HG03175 (cell line): Measurements from ENCODE around the gene DNAH2.

ENCODE experiments used
- ATAC-seq: cut with Tn5 transposase; IDR thresholded peaks from one replicate; pipeline ENCODE4 v1.9.1; 2021; ENCODE audit warnings: mild to moderate bottlenecking, moderate library complexity; ENCODE audit not compliant: unreplicated experiment

Gene DNAH2

DNA sequence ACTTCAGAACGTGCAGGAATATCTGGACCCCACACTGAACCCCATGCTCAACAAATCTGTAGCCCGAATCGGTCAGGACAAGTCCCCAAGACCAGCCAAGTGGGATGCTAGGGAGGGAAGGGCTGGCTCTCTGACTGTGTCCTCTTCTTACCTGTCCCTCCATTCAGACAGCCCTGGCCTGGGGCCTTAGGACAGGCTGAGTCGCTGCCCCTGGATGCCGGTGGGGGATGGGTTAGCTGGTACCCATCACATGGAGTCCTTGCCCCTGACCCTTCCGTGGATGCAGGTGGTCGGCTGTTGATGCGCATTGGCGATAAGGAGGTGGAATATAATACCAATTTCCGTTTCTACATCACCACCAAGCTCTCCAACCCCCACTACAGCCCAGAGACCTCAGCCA is 100.5 kb downstream of the DNAH2 start:
- ATAC-seq, result no peak

DNA sequence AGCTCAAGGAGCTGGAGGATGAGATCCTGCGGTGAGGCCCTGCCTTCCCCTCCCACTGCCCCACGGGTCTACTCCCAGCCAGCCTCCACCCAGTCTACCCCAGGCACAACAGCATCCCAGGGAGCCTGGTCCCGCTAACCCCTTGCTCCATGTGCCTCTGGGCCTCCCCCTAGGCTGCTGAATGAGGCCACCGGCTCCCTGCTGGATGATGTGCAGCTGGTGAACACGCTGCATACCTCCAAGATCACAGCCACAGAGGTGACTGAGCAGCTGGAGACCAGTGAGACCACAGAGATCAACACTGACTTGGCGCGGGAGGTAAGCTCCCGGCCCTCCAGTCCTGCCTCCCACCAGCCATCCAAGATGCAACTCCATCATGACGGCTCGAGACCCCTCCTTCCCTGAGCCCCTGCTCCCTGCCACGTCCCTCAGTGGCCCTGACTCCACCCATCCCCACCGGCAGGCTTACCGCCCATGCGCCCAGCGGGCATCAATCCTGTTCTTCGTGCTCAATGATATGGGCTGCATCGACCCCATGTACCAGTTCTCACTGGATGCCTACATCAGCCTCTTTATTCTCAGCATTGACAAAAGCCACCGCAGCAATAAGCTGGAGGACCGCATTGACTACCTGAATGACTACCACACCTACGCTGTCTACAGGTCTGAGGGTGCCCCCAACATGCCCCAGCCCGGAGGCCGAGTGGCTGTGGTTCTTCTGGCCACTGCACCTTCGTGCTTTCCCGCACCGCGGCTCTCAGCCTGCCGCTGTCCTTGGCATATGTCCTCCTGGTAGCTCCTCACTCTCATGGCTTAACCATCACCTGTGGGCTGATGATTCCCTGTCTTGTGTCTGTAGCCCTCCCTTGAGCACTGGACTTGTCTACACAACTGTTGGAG is 101.5 kb downstream of the DNAH2 start:
- ATAC-seq, result no peak

DNA sequence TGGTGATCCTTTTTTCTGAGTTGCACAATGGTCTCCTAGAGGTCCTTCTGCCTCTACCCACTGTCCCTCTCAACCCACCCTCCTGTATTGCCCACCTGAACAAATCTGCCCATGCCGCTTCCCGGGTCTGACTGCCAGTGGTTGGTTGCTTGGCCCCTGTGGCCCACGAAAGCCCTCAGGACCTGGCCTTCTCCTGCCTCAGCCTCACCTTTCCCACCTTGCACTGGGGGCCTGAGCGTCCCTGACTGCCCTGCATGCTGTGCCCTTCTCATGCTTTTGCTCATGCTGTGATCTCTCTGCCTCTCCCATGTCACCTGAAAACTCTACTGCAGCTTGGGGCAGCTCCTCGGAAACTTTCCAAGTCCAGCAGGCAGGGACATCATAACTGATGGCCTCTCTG is 102.7 kb downstream of the DNAH2 start:
- no peak for ATAC-seq

DNA sequence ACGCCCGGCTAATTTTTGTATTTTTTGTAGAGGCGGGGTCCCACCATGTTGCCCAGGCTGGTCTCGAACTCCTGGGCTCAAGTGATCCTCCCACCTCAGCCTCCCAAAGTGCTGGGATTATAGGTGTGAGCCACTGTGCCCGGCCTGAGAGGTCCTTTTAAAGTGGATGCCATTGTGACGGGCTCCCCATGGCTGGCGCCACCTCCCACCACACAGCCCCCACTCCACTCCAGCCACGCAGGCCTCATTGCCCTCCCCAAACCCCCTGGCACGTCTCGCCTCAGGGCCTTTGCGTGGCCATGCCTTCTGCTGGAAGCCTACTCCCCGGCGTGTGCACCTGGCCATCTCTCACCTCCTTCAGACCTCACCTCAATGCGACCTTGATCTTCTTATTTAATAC is 104.6 kb downstream of the DNAH2 start:
- no peak for ATAC-seq

DNA sequence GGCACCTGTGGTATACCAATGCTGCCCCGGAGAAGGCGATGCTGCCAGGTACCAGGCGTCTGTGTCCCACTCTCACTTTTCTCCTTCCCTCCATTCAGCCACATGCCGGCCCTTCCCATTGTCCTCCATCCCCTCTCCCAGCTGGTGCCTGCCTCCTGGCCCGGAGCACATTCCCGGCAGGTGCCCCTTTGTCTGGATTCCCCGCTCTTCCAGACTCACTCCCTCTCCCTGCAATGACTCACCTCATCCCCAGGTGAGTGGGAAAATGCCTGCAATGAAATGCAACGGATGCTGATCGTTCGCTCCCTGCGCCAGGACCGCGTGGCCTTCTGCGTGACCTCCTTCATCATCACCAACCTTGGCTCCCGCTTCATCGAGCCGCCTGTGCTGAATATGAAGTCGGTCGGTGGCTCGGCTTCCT is 106.0 kb downstream of the DNAH2 start:
- no peak for ATAC-seq

DNA sequence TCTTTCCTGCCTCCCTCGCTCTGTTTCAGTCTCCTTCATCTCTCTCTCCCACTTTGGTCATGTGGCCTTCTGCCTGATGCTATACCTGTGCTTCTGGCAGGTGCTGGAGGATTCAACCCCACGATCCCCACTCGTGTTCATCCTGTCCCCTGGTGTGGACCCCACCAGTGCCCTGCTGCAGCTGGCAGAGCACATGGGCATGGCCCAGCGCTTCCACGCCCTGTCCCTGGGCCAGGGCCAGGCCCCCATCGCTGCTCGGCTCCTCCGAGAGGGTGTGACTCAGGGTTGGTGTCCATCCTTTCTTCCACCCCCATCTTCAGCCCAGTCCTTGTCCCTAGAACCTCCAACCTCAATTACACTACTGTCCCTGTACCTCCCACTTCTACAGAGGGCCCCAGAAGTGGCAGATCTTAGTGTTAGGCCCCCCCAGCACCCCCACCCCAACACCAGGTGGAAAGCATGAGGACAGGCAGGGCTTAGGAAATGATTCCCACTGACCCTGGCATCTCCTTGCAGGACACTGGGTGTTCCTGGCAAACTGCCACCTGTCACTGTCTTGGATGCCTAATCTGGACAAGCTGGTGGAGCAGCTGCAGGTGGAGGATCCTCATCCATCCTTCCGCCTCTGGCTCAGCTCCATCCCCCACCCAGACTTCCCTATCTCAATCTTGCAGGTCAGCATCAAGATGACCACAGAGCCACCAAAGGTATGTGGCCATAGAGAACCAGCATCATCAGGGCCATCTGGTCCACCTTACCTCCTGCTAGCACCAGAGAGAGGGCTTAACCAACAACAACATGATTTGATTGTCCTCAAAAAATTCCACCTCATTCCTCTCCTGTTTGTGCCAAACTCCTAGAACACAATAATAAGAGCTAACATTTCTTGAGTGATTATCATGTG is 106.7 kb downstream of the DNAH2 start:
- no peak for ATAC-seq

DNA sequence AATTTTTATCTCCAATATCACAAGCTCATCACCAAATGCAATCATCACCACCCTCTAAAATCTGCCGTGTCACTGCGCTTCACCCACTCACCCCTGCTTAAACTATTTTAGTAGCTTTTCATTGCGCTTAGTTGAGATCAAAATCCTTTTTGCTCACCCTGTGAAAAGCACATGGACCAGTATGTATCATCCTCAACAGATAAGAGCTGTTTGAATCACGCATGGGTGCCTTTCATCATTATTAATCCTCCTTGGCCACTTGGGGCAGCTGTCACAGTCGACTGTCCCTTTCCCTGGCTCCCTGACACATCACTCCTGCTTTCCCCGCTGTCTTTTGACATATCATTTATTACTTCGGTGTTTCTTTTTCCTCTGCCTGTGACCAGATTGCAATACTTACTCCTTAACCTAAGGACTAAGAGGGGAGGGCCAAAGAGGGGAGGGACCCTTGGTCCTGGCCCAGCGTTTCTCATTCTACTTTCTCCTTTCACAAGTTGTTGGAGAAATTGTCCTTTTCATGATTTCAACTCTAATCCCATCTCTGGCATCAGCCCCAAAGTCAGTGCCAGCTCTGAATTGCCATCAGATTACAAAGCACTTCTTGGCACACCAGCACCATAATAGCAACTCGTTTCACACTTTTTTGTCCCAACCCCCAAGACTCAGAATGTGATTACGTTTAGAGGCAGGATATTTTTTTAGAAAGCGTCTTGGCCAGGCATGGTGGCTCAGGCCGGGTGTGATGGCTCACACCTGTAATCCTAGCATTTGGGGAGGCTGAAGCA is 107.9 kb downstream of the DNAH2 start:
- ATAC-seq, result no peak

DNA sequence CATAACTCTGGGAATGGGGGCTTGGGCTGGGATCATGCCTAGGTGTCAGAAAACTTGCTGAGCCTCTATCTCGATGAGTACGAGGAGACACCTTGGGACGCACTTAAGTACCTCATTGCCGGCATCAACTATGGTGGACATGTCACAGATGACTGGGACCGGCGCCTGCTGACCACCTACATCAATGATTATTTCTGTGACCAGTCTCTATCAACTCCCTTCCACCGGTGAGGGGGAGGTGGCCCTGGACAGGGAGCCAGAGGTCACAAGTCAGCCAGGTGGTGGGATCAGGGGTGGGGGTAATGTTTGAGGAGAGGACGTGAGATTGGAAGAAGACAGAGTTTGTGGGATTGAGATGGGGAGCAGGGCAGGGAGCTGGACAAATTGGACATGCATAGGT is 113.1 kb downstream of the DNAH2 start:
- no peak for ATAC-seq

DNA sequence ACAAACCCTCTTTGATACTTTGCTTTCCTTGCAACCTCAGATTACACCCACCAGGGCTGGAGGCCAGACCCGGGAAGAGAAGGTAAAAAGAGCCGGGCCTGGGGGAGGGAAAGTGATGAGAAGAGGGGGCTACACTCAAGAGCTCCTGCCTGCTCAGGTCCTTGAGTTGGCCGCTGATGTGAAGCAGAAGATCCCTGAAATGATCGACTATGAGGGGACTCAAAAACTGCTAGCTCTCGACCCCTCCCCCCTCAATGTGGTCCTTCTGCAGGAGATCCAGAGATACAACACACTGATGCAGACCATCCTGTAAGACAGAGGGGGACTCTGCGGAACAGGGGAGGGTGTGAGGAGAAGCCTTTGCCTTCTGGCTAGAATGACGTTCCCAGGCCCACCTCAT is 113.7 kb downstream of the DNAH2 start:
- no peak for ATAC-seq

DNA sequence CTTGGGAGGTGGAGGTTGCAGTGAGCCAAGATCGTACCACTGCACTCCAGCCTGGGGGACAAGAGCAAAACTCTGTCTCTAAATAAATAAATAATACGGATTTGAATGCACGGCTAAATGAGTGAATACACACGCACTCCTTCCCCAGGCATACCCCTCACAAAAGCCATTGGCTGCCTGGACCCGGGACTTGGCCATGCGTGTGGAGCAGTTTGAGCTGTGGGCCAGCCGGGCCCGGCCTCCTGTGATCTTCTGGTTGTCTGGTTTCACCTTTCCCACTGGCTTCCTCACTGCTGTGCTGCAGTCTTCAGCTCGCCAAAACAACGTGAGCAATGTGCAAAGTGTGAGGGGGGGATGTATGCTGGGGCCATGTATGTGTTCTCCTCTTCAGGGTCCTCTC is 114.9 kb downstream of the DNAH2 start:
- ATAC-seq, result no peak

DNA sequence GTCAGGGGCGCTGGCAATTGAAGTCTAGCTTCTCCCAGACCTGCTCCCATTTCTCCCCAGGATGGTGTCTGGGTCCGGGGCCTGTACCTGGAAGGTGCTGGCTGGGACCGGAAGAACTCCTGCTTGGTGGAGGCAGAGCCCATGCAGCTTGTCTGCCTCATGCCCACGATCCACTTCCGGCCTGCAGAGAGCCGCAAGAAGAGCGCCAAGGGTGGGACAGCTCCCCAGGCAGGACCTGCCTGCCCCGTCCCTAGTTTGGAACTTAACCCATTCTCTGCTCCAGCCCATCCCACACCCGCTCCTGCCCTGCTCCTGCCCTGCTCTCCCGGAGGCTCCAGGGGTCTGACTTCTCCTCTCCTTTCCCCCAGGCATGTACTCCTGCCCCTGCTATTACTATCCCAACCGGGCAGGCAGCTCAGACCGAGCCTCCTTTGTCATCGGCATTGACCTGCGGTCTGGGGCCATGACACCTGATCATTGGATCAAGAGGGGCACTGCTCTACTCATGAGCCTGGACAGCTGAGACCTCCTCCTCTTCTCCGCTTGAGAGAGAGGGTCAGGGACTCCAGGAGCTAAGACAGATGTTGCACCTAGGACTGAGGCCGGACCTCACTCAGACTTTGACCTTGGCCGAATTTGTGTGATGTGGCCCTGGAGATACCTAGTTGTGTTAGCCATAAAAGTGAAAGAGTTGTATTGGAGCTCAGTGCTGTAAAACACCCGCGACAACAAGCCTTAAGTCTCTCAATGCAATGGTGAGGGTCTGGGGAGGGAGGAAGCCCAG is 115.7 kb downstream of the DNAH2 start:
- ATAC-seq, result no peak

DNA sequence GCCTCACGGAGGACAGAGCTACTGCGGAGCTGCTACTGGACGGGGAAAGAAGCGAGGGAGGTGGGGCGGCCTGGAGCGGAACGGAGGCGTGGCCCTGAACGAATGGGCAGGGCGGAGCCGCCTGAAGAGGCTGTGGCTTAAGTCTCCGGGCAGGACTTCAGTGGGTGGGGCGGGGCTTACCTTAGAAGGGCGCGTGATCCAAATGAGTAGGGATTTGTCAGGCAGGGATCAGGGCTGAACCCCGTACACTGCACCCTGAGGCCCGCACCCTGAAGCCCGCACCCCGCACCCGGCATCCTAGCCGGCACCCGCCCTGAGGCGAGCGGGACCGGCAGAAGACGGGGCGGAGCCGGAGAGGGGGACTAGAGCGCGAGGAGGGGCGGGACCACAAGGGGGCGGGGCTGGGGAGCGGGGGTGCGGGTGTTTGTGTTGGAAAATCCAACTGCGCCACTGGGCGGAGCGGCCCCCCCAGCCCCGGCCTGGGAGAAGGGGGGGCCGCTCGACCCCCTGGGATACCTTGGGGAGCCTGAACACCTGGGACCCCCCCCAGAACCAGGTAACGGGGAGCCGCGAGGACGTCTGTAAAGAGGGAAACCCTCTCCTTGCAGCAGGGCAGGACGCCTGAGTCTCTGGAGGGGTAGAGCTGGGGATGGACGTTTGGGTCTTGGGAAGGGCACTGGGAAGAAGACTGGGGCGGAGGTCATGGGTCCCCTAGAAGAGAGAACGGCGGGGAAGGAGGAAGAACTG is 116.4 kb downstream of the DNAH2 start, which contains the start of gene KDM6B:
Gene KDM6B, plus strand, starts transcription at position 423 of the 747 bp plus-strand sequence. CDS start 11,338 bp downstream, outside the sequence.
- ATAC-seq, result peak; percentile 54

DNA sequence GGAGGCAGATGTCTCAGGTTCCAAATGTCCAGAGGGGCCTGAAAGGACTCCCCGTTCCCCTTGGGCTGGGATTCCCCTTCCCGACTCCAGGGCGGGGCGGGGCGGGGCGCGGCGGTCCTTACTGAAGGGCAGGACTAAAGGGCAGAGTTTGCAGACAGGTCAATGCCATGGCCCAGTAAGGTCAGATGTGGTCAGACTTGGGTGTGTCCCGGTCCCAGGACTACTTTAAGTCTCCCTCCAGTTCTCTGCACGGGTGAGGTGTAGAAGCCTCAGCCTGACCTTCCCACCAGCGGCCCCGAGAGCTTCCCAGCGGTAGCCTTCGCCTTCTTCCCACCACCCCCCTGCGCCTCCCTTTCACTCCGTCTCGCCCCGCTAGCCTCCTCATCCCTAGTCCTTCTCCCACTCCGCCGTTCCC is 117.0 kb downstream of the DNAH2 start:
- no peak for ATAC-seq

DNA sequence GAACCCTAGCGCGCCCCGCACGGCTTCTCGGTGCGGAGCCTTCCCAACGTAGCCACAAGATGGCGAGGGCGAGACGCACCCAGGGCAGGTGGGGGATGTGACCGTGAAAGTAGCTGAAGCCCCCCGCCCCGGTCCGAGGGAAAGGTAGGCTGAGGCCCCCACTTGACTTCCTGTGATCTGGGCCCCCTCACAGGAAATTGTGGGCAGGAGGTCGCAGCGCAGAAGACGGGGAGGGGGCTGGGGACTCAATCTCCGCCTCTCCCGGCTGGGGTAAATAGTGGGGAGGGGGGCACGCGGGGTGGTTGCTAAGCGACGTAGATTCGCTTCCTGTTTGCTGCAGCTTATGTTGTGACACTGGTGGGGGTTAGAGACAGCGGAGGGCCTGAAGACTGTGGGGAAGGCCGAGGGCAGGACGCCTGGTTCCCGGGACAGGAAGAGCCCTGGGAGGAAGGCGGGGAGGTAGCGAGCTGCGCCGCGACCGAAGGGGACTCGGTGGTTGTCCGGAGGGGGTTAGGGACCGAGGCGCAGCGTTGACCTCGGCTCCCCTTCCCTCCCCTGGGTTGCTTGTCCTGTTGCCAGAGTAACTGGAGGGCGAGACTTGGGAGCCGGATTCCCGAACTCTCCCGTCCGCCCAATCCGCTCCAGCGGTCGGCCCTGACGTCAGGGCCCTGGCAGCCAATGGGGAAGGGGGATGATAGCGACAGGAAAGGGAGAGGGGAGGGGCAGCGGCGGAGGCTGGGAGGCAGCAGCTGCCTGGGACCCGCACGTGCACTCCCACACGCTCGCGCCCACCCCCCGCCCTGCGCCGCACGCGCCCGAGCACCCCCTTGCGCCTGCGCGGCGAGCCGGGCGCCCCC is 117.6 kb downstream of the DNAH2 start:
- ATAC-seq, result peak; percentile 45

DNA sequence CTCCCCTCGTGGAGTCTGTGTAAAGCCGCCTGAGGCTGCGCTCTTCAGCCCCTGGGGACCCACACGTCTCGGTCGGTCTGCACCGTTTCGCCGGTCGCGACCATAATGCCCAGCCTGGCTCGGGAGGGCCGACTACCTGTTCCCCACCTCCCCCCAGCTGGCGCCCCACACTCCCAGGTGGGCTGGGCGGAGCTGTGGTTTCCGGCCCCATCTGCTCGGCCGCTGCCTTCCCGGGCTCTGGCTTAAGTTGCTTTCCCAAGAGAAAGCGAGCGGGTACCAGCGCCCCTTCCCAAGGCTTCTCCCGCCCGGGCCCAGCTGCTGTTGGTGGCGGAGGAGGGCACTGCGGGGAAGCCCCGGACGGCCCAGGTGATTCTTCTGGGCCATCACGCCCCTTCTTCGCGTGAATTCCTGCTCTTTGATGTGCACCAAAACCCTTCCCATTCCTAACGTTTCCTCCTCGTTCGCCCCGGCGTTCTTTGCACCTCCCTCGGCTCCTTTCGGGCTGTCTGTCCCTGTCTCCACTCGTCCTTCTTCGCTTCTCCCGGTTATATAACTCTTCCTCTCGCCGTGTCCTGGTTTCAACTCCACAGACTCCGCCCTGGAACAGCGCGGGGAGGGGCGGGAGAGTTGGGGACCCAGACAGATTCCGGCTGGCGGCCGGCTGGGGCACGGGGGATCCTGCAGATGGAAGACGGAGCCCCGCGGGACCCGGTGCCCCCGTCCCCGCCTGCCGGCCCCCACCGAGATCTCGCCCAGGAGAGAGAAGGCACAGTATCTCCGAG is 118.5 kb downstream of the DNAH2 start:
- peak; percentile 45 for ATAC-seq

DNA sequence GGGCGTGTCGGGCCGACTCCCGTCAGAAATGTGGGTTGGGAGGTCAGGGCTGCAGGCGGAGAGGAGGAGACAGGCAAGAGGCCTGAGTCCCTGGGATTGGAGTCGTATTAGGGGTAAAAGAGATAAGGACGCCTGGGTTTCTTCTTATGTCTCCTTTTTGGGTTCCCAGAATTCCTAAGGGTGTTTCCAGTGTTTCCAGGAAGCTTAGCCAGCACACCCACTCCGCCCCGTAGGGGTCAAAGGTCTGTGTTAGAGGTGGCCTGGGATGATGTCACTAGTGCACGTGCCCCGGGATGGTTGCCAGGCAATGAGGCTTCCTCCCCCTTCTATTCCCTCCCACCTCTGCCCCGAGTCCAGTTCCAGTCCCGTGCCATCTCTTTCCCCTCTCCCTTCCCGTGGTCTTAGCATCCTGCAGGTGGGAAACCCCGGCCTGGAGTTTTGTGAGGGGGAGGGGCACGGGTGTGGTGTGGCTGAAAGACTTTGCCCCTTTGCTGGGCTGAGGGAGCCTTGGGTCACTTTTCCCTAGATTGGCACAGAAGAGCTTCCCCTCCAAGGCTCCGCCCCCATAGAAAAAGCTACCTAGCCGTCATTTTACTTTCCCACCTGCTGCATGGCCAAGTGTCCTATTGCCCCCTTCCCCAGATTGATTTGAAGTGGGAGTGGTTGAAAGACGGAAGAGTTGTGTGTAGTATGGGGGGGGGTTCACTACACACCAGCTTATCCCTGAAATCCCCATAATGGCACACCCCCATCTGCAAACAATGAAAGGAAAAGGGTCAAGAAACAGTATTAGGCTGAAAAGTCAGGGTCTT is 119.3 kb downstream of the DNAH2 start:
- ATAC-seq, result peak; percentile 19
